Lower leg skin (tissue), 4 donors: Measurements from ENCODE around the gene PCARE. TPM values are rescaled to one million over a fixed set of nuclear protein-coding genes. Genes with fewer than 3 reads are reported as not detected.

Experiments used
- DNase-seq, 2 donors: peaks; one replicate each; pipeline ENCODE4 v3.0.0-alpha.2; 2019; ENCODE audit warnings: low spot score in 2 of 2
- H3K4me3 ChIP-seq: fragments of 200-600 bp; sonication (generic); 2 replicates; pipeline ENCODE4 v1.5.1; 2017; ENCODE audit warnings: mild to moderate bottlenecking, low read depth; ENCODE audit not compliant: poor library complexity, severe bottlenecking
- POLR2A ChIP-seq, 2 donors: fragments of 450-650 bp; IDR thresholded peaks; one replicate each; pipeline ENCODE4 v1.6.1; 2016 to 2017; ENCODE audit warnings: antibody characterized with exemption in 2 of 2, mild to moderate bottlenecking in 1 of 2, moderate library complexity in 1 of 2
- WGBS, 2 donors: methylation state at CpG; one replicate each; pipeline ENCODE4 v1.1.5; 2018; 5-methylcytosine and 5-hydroxymethylcytosine counted together
- intact Hi-C: fragments of 100-400 bp; cut with DNase I; formaldehyde crosslinking; loops from one replicate; pipeline ENCODE4 v1.15.0; 2023; ENCODE audit warnings: low total_unique reads
- total RNA-seq, 4 donors: library from RNA; depleted of rRNA; stranded (reverse); fragments of >200 nt; gene quantifications; one replicate each; pipeline ENCODE4 v1.1.0, GENCODE V29; 2016
- TF ChIP-seq, protein P1 (sequence below), 3 donors: fragments of 450-650 bp; IDR thresholded peaks; one replicate each; pipeline ENCODE4 v1.5.1; 2016; ENCODE audit warnings: antibody characterized with exemption in 3 of 3, mild to moderate bottlenecking in 3 of 3, moderate library complexity in 2 of 3

The PCARE gene
- under 1 TPM in 2 of 4 donors, not detected in 2; 0.02 to 0.13 TPM for total RNA-seq

DNA sequence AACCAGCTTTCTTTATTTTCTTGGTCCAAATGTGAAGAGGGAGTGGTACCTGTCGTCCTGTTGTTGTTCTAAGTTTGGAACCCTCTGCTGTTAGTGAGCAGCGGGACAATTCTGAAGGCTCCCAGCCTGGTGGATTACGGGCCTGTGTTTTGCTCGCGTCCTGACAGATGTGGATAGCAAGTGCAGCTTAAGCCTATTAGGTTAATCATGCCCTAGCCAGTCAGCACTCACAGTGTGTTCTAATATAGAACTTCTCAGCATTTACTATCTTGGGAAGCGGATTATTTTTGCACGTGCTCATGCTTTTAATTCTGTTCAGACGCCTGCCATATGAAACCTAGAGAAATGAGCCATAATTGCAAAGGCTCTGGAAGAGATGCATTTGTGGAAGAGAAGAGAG is at the start of gene PCARE:
PCARE (minus strand) TSS at position 113 of the 400 bp plus-strand sequence. CDS start 262 bp downstream, outside the sequence.
- WGBS, 2 donors, result 90 to 94% methylated on average over 8 of the region's 8 CpGs
- TF ChIP-seq, protein P1, sequence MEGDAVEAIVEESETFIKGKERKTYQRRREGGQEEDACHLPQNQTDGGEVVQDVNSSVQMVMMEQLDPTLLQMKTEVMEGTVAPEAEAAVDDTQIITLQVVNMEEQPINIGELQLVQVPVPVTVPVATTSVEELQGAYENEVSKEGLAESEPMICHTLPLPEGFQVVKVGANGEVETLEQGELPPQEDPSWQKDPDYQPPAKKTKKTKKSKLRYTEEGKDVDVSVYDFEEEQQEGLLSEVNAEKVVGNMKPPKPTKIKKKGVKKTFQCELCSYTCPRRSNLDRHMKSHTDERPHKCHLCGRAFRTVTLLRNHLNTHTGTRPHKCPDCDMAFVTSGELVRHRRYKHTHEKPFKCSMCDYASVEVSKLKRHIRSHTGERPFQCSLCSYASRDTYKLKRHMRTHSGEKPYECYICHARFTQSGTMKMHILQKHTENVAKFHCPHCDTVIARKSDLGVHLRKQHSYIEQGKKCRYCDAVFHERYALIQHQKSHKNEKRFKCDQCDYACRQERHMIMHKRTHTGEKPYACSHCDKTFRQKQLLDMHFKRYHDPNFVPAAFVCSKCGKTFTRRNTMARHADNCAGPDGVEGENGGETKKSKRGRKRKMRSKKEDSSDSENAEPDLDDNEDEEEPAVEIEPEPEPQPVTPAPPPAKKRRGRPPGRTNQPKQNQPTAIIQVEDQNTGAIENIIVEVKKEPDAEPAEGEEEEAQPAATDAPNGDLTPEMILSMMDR (IDR thresholded peaks at IDR 0.05), result no peak
- no peak for TF ChIP-seq POLR2A (IDR thresholded peaks at IDR 0.05)
- no peak within 1 kb of the TSS for H3K4me3 ChIP-seq
- intact Hi-C loops, result no loop called here
- no peak for DNase-seq

DNA sequence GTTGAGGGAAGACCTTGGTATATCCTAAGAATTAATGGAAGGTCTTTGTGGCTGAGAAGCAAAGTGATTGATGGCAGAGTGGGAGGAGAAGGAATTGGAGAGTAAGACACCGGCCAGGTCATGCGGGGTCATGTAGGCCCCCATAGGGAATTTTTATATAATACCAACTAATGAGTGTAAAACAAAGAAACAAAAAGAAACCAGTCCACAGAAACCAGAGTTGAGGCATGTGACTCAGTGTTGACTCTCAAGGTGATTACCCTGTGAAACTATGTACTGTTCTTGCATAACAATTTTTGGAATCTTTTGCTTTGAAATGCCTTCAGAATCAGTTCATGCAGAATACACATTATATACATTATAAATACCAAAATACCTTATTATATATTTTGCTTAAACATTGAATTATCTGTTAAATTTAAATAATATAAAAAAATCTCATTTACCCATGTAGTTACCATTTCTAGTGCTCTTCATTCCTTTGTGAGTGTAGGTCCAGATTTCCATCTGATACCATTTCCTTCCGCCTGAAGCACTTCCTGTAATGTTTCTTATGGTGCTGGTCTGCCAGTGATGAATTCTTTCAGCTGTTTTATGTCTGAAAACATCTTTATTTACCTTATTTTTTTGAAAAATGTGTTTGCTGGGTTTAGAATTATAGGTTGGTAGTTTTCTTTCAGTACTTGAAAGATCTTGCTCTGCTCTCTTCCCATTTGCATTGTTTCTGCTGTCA is 49.5 kb upstream of the PCARE start:
- no peak for DNase-seq
- 77 to 91% methylated on average over 3 of the region's 3 CpGs for WGBS, 2 donors

DNA sequence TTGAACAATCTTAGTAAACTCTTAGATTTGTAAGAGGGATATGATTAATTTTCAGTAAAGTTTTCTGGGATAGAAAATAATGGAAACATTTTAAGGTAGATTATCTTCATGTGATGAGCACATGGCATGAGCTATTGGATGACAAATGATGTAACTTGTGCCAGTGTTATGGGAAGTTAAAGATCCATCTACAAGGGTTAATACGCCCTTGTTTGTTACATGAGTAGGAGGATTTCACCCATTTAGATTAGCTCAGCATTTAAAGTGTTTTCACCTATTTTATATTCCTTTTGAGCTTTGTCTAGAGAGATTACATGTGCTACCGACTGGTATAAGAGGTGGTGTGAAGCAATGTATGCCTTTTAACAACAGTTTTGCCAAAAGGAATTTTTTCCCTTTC is 46.5 kb upstream of the PCARE start:
- WGBS, 2 donors, result 89 to 94% methylated on average over 2 of the region's 2 CpGs

More for the DNA sequence above, 49.5 kb upstream of the PCARE start:
- H3K4me3 ChIP-seq, result no peak overlapping the region
- TF ChIP-seq POLR2A (IDR thresholded peaks at IDR 0.05), result no peak
- TF ChIP-seq, protein P1 (IDR thresholded peaks at IDR 0.05), result no peak
- intact Hi-C loops, result no loop called here

DNA sequence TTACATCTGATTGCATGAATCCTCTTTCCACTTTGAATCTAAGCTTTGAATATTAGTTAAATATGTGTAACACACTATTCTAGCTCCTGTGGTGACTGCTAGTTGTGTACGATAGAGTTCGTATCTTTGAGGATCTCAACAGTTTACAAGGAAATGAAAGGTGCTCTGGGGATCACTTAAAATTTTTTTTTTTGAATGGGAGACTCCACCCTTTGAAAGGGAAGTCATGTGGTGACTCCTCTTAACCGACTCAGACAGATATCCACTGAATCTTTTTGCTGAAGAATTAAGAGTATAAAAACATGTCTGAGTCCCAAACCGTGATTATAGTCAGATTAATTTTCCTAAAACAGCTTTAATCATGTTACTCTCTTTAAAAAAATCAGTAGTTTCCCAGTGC is 44.9 kb upstream of the PCARE start:
- no peak overlapping the region for H3K4me3 ChIP-seq
- no peak for DNase-seq
- intact Hi-C loops, result loop anchor here (10.0 kb wide), 1 partner anchor 54 kb away; no protein-coding TSS in a partner anchor
- TF ChIP-seq, protein P1 (IDR thresholded peaks at IDR 0.05), result no peak
- no peak for TF ChIP-seq POLR2A (IDR thresholded peaks at IDR 0.05)
- WGBS, 2 donors, result 35 to 42% methylated on average over 4 of the region's 4 CpGs

More for the DNA sequence above, 46.5 kb upstream of the PCARE start:
- intact Hi-C loops, result no loop called here
- TF ChIP-seq, protein P1 (IDR thresholded peaks at IDR 0.05), result no peak
- DNase-seq, result no peak
- H3K4me3 ChIP-seq, result no peak overlapping the region

DNA sequence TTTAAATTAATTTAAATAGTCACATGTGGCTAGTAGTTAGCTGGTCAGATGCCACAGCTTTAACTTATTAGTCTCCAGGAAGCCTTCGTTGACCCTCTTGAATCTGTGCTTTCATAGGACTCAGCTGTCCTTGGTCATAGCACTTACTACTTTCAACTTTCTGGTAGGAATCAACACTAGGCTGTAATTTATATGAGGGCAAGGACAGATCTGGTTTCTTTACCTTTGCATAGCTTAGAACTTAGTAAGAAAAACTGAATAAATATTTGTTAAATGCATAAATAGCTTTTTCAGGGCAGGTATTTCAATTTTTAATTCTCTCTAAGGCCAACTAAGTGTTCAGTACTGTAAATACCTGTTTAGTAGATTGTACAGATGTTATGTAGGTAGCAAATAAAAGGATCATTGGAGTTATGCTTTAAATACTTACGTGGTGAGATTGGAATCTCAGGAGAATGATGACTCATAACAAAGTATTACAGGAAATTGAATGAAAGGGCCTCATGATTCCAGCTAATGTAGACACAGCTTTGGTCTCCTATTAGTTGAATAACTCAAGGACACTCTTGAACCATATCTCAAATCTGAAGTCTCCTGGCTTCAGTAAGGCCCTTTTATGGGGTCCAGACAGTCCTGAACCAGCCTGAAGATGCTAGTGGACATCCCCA is 43.4 kb upstream of the PCARE start:
- intact Hi-C loops, result loop anchor here (10.0 kb wide), 1 partner anchor 53 kb away; no protein-coding TSS in a partner anchor
- H3K4me3 ChIP-seq, result no peak overlapping the region
- 44 to 60% methylated on average over 2 of the region's 2 CpGs for WGBS, 2 donors
- DNase-seq, result no peak
- no peak for TF ChIP-seq POLR2A (IDR thresholded peaks at IDR 0.05)
- TF ChIP-seq, protein P1 (IDR thresholded peaks at IDR 0.05), result no peak
